Upper lobe of right lung (tissue), 1 donor: ENCODE results near the gene INHBC. TPM values are rescaled to one million over a fixed set of nuclear protein-coding genes. Genes with fewer than 3 reads are reported as not detected.
"Not testable (repeated sequence)": the region's sequence is repeated elsewhere in the genome, so short reads cannot be mapped to it uniquely, and the experiment has no call there.

Experiments used
- ATAC-seq: fragments of 200-7000 bp; cut with Tn5 transposase; one replicate; pipeline ENCODE4 v1.9.1; 2020; ENCODE audit warnings: mild to moderate bottlenecking, moderate library complexity
- DNase-seq: peaks from one replicate; pipeline ENCODE4 v3.0.0-alpha.2; 2020
- H3K27ac ChIP-seq: fragments of 200-600 bp; one replicate; pipeline ENCODE4 v1.8.0; 2022
- H3K27me3 ChIP-seq: fragments of 200-600 bp; one replicate; pipeline ENCODE4 v1.8.0; 2022; ENCODE audit warnings: mild to moderate bottlenecking
- H3K36me3 ChIP-seq: fragments of 200-600 bp; one replicate; pipeline ENCODE4 v1.8.0; 2022
- H3K4me1 ChIP-seq: fragments of 200-600 bp; one replicate; pipeline ENCODE4 v1.8.0; 2022
- H3K4me3 ChIP-seq: fragments of 200-600 bp; one replicate; pipeline ENCODE4 v1.8.0; 2022; ENCODE audit warnings: mild to moderate bottlenecking
- H3K9me3 ChIP-seq: fragments of 200-600 bp; one replicate; pipeline ENCODE4 v1.8.0; 2022
- CTCF ChIP-seq: fragments of 200-600 bp; IDR thresholded peaks from one replicate; pipeline ENCODE4 v1.8.0; 2022; ENCODE audit warnings: antibody characterized with exemption
- intact Hi-C: fragments of 100-400 bp; cut with DNase I; formaldehyde crosslinking; loops from one replicate; pipeline ENCODE4 v1.11.0; 2022
- total RNA-seq: library from RNA; stranded (reverse); fragmentation: NEBNext Ultra II Directional; extraction: Animal tissue kit (Norgen Biotek cat#: 25700); gene quantifications from one replicate; pipeline ENCODE4 v1.2.1, GENCODE V29; 2021
- donor health status: DM: no; HTN: yes; CAD: no; lungs with severe emphysema.

Gene INHBC
- total RNA-seq, 1 donor from 2014 or later = not detected

GRCh38 chr12:57418255-57418654, 16.3 kb upstream of the INHBC start:
- H3K27me3 ChIP-seq = no peaks in the 10 kb centered on the region
- no peaks in the 10 kb centered on the region for H3K4me1 ChIP-seq
- ATAC-seq = no peak
- no peak overlapping the region for H3K4me3 ChIP-seq
- DNase-seq = no peak
- no peak for TF ChIP-seq CTCF
- H3K9me3 ChIP-seq = no peaks in the 10 kb centered on the region
- intact Hi-C loops = no loop called here
- H3K36me3 ChIP-seq = peaks cover 21% of the 10 kb centered on the region
- no peak overlapping the region for H3K27ac ChIP-seq

GRCh38 chr12:57419495-57419894, 15.1 kb upstream of the INHBC start:
- intact Hi-C loops = no loop called here
- ATAC-seq = no peak
- TF ChIP-seq CTCF = no peak

GRCh38 chr12:57420482-57420881, 14.1 kb upstream of the INHBC start:
- Histone ChIP-seq H3K9me3 (no peaks in the 10 kb centered on the region), H3K4me3 (no peak overlapping the region), H3K27me3 (no peaks in the 10 kb centered on the region), H3K36me3 (peaks cover 24% of the 10 kb centered on the region), H3K27ac (no peak overlapping the region), H3K4me1 (no peaks in the 10 kb centered on the region)
- DNase-seq (no peak), ATAC-seq (no peak)
- intact Hi-C loops = no loop called here
- no peak for TF ChIP-seq CTCF

More at GRCh38 chr12:57419495-57419894, 15.1 kb upstream of the INHBC start:
- H3K9me3 ChIP-seq = no peaks in the 10 kb centered on the region
- H3K27ac ChIP-seq = no peak overlapping the region
- H3K27me3 ChIP-seq = no peaks in the 10 kb centered on the region
- H3K4me3 ChIP-seq = no peak overlapping the region
- no peaks in the 10 kb centered on the region for H3K4me1 ChIP-seq
- DNase-seq = no peak
- peaks cover 24% of the 10 kb centered on the region for H3K36me3 ChIP-seq

- H3K27me3 ChIP-seq, H3K4me1 ChIP-seq, DNase-seq, H3K4me3 ChIP-seq, H3K27ac ChIP-seq, H3K9me3 ChIP-seq, intact Hi-C loops, ATAC-seq: not testable (repeated sequence)
- H3K36me3 ChIP-seq = peaks cover 15% of the 10 kb centered on the region
These were observed 7.6 kb upstream of the INHBC start for GRCh38 chr12:57426948-57427347.

- intact Hi-C loops = no loop called here
- Histone ChIP-seq H3K27ac (no peak overlapping the region), H3K4me3 (no peak overlapping the region), H3K4me1 (peaks cover 9% of the 10 kb centered on the region), H3K36me3 (no peaks in the 10 kb centered on the region), H3K9me3 (no peaks in the 10 kb centered on the region), H3K27me3 (no peaks in the 10 kb centered on the region)
- DNase-seq (no peak), ATAC-seq (no peak)
- TF ChIP-seq CTCF = no peak
These were observed 5.6 kb upstream of the INHBC start for GRCh38 chr12:57428965-57429364.

GRCh38 chr12:57429473-57430111, 5.0 kb upstream of the INHBC start:
- Histone ChIP-seq H3K4me3 (peak overlapping the region; percentile 75), H3K36me3 (no peaks in the 10 kb centered on the region), H3K4me1 (peaks cover 9% of the 10 kb centered on the region), H3K27me3 (no peaks in the 10 kb centered on the region), H3K9me3 (no peaks in the 10 kb centered on the region), H3K27ac (peak overlapping the region; percentile 85)
- intact Hi-C loops = no loop called here
- TF ChIP-seq CTCF = no peak
- ATAC-seq (no peak), DNase-seq (no peak)
